ENCODE data around the gene NCAPD3.

- TF ChIP-seq CTCF (conservative IDR thresholded peaks at IDR 0.05 in 1 of 2, IDR thresholded peaks at IDR 0.05 in 1 of 2; ENCODE audit: low read depth in 1 of 2, low read length in 2 of 2) (no peak), EZH2 (IDR thresholded peaks at IDR 0.05; ENCODE audit: low read length, missing control alignments) (no peak)
Observed at GRCh38 chr11:134170177-134170918, 53.4 kb downstream of the NCAPD3 start.

Measured in fibroblast of lung (primary cell).